Measurements from ENCODE around the gene RNF44.
"Not testable (repeated sequence)": the region's sequence is repeated elsewhere in the genome, so short reads cannot be mapped to it uniquely, and the experiment has no call there.

Gene RNF44

GRCh38 chr5:176550937-176551336 is 13.7 kb upstream of the RNF44 start:
- not testable (repeated sequence) for DNase-seq

DNA sequence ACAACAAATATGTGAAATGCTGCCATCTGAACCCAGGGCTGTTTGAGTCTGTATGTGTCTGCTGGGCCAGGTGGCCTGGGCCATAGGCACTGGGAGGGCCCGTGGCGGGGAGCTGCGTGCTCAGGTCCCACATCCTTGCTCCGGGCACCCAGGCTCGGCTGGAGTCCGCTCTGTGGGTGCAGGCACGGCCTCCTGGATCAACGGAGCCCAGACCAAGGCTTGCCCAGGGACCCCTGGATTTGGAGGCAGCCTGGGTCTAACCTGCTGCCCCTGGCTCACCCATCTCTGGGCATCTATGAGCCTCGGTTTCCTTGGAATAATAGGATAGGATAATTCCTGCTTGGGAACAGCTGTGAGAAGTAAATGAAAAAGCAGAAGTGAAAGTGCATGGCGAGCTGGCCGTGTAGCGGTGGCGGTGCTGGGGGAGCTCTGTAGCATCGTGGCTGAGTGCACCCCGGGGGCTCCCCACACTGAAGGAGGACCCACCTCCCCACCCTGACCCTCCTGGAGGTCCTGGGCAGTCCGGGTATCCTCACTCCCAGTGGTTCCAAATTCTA is 13.2 kb upstream of the RNF44 start:
- no peak for DNase-seq

DNA sequence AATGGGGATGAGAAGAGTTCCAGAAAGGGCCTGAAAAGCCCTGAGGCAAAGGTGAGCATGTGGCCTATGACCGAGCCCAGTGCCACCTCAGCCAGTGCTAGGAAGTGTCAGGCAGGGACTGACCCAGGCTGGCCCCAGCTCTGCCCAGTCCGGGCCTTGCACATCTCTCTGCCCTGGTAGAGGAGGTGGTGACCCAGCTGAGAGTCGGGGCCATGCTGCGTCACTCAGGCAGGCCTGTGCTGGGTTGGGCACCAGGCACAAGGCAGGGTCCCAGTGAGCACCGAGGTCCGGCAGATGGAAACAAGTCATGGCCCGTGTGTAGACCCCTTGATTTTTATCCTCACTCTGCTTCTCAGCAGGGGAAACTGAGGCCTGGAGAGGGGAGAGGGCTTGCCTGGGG is 12.7 kb upstream of the RNF44 start:
- DNase-seq, result no peak

- no peak for DNase-seq
Observed at GRCh38 chr5:176548967-176549444, 11.8 kb upstream of the RNF44 start, which contains the start of gene CDHR2. CDHR2 (plus strand) TSS chr5:176549342; CDS start chr5:176565353, 16,011 bp downstream.

GRCh38 chr5:176547802-176548201 is 10.6 kb upstream of the RNF44 start:
- DNase-seq, result no peak

DNA sequence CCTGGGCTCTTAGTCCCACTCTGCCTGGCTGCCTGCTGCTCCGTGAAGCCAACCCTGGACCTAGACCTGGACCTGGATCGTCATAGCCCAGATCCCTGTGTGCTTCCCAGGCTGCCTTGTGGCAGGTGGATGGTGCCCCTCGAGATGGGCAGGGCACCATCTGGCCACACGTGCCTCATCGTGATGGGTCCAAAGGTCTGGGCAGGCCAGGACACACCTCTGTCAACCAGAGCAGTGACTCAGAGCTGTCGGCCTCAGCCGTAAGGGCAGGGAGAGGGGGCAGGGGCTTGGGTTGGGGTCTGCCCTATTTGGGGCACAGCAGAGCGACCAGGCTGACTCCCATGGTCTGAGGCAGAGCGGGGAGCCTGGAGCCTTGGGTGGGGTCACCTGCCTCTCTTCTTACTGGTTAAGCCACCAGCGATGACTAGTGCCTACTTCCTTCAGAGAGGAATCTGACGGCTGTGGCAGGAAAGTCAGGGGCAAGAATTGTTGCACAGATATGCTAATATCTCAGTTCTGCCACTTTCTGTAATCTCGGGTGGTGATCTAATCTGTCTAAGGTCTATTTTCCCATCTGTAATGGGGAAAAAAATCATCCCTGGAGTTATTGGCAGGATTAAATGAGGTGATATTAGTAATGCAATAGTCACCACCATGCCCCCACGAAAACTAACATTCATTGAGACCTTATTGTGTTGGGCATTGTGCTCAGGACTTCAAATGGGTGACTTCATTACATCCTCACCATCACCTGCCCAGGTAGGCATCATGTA is 8.7 kb upstream of the RNF44 start:
- DNase-seq, result no peak

- no peak for DNase-seq
Observed at GRCh38 chr5:176545388-176545736, 8.2 kb upstream of the RNF44 start.

DNA sequence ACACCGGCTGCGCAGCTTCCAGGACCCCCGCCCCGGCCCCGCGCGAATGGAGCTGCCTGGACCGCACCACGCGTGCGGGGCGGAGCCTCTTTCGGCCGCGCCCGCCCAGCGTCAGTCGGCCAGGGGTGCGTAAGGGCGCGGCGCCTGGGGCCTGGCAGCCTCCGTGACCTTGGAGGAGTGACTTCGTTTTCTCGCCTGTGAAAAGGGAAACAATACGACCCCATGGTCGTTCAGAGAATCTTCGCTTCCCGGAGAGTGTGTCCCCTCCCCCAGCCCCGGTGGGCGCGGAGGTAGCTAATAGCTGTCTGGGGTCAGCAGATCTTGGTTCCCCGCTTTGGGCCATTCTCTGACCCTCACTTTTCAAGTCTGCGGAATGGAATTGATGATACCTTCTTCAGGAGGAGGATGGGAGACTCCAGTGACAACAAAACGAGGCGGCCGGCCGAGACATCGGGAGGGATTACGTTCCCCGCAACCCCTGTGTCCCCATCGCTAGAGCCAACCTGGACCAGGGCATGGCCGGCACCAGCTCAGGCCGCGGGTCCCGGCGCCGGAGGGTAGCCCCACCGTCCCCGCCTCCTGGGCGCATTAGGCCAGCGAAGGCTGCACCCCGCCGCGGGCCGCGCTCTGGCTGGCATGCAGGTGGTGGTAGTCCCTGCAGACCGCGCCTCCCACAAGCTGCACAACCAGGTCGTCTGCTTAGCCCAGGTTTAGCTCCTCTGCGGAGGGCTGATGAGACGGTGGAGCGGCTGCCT is 6.4 kb upstream of the RNF44 start:
- peak; percentile 72 for DNase-seq

GRCh38 chr5:176542596-176543427 is 5.6 kb upstream of the RNF44 start:
- DNase-seq, result no peak

GRCh38 chr5:176542135-176542595 is 5.0 kb upstream of the RNF44 start:
- DNase-seq, result peak; percentile 54

- DNase-seq, result peak; percentile 62
Observed at GRCh38 chr5:176541338-176542134, 4.3 kb upstream of the RNF44 start.

- DNase-seq, result no peak
Observed at GRCh38 chr5:176540956-176541337, 3.7 kb upstream of the RNF44 start.

- DNase-seq, result no peak
Observed at GRCh38 chr5:176540476-176540899, 3.3 kb upstream of the RNF44 start.

DNA sequence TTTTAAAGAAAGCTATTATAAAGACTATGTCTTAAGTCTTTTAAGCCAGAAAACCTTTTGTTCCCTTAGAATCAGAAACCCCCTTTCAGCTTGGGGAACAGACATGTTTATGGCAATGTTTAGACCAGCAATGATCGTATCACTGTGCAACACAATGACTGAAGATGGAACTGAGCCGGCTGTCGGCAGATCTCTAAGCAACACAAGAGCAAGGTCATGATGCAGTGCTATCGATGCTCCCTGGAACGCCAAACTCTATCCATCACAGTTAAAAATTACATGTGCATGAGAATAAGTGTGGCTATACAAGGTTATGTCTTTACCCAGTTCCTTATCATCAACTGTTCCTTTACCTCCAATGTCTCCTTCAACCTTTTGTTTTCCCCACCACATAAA is 1.8 kb upstream of the RNF44 start:
- DNase-seq, result no peak

- DNase-seq, result no peak
Observed at GRCh38 chr5:176538230-176538988, 1.2 kb upstream of the RNF44 start.

GRCh38 chr5:176537554-176538229 is 490 bp upstream of the RNF44 start:
- DNase-seq, result peak; percentile 99

DNA sequence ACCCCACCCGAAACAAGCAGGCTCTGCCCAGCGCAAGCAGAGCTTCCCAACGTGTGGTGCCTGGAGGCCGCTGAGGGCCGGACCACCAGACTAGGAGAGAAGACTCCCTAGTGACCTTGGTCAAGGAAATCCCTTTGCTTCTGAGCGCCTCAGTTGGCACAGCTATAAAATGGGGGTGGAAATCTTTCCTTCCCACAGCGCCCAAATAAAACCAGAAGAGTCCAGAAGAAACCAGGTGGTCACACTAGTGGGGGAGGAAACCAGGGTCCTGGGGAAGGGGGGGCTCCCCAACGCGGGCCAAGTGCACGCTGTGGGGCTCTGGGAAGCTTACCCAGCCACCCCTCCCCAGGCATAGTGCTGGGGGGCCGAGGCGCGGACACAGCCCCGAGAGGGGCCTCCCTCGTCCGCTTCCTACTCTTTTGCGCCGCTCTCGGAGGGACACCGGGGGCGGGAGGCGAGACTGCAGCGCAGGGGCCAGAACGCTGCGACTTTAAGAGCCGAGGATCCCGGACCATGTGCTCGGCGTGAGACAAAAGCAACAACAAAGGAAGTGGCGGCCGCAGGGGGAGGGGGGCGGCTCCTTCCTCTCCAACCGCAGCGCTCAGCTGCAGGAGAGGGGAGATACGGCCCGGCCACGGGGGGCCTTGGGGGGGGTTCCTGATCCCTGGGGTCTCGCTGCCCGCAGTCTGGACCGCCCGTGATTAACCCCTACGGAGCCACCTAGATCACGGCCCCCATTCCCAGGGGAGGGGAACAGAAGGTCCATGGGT is 885 bp downstream of the RNF44 start:
- DNase-seq, result peak; percentile 92

- DNase-seq, result peak; percentile 30
Observed at GRCh38 chr5:176535664-176536131, 1.5 kb downstream of the RNF44 start.

DNA sequence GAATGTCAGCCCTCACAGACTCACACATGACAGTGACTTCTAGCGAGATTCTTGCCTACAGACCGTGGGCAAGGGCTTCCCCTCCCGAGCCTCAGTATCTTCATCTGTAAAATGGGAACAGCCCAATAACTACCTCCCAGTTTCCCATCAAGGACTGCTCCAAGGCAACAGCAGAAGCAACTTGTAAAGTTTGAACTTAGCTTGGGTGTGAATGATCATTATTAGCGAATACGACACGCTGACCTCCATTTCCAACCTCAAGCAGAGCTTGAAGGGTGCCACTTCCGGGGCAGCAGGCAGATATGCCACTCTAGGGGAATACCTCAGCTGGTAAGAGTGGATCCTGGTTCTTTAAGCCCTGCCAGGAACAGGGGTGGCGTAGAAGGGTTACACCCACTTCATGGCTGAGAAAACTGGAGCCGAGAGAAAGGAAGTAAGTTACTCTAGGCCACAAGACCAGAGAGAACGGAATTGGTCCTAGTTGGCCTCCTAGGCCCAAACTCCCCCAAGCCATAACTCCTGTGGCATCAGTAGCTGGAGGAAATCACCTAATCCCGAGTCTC is 2.0 kb downstream of the RNF44 start:
- peak; percentile 36 for DNase-seq

All from femur (tissue), 1 donor.